HepG2 (cell line): ENCODE data around the gene ODC1. TPM values are rescaled to one million over a fixed set of nuclear protein-coding genes. Genes with fewer than 3 reads are reported as not detected.
A peak's percentile ranks its signal among the peaks of the same experiment; 100 is the strongest.

Experiments used
- ATF4 ChIP-seq, 2 experiments: fragments of 450-650 bp in 1 of 2; sonication (generic) in 1 of 2; formaldehyde crosslinking; IDR thresholded peaks; 2 replicates each; pipeline versions ENCODE4 v1.5.0 to v1.8.0; 2020 to 2022; ENCODE audit warnings: mild to moderate bottlenecking in 1 of 2, missing genetic modification reagents in 1 of 2
- EED ChIP-seq: sonication (generic); formaldehyde crosslinking; IDR thresholded peaks from 2 replicates; pipeline ENCODE4 v1.5.0; 2020; ENCODE audit warnings: mild to moderate bottlenecking, missing genetic modification reagents
- IRX3 ChIP-seq: sonication (generic); formaldehyde crosslinking; IDR thresholded peaks from 2 replicates; pipeline ENCODE4 v1.8.1; 2023; ENCODE audit warnings: mild to moderate bottlenecking, low read depth, missing genetic modification reagents, borderline replicate concordance
- KLF11 ChIP-seq: IDR thresholded peaks from 2 replicates; pipeline ENCODE4 v1.6.1; 2016; ENCODE audit warnings: missing compliant biosample characterization
- NR3C1 ChIP-seq: sonication (generic); formaldehyde crosslinking; IDR thresholded peaks from 2 replicates; pipeline ENCODE4 v1.4.0; 2020; ENCODE audit warnings: missing genetic modification reagents
- TAF15 ChIP-seq: fragments of 200-400 bp; formaldehyde crosslinking; IDR thresholded peaks from one replicate; pipeline ENCODE4 v1.6.1; 2018; ENCODE audit warnings: mild to moderate bottlenecking, low read depth, low read length; ENCODE audit not compliant: poor library complexity, severe bottlenecking
- TBX2 ChIP-seq: sonication (generic); formaldehyde crosslinking; IDR thresholded peaks from 2 replicates; pipeline ENCODE4 v1.5.0; 2020; ENCODE audit warnings: missing genetic modification reagents, mild to moderate bottlenecking, borderline replicate concordance
- ZBTB38 ChIP-seq: sonication (generic); formaldehyde crosslinking; IDR thresholded peaks from 2 replicates; pipeline ENCODE4 v1.5.1; 2020; ENCODE audit warnings: mild to moderate bottlenecking, missing genetic modification reagents
- ZNF687 ChIP-seq: sonication (generic); formaldehyde crosslinking; IDR thresholded peaks from 2 replicates; pipeline ENCODE4 v1.5.1; 2020; ENCODE audit warnings: mild to moderate bottlenecking, missing genetic modification reagents, moderate library complexity
- ZNF703 ChIP-seq: sonication (generic); formaldehyde crosslinking; IDR thresholded peaks from 2 replicates; pipeline ENCODE4 v1.5.1; 2020; ENCODE audit warnings: missing genetic modification reagents, mild to moderate bottlenecking, moderate library complexity, borderline replicate concordance
- polyA plus RNA-seq, 8 experiments: library from polyadenylated mRNA; depleted of rRNA in 3 of 8; stranded (reverse) in 7 of 8; unstranded in 1 of 8; fragments of >200 nt; fragmentation: Illumina TruSeq in 4 of 8; extraction: Trizol in 4 of 8; gene quantifications; 2 replicates each; pipeline versions ENCODE4 v1.2.1 to v1.2.3, GENCODE V29; 2011 to 2016; ENCODE audit warnings: low read depth in 4 of 8, missing spikeins in 1 of 8, mixed read lengths in 1 of 8; ENCODE audit not compliant: insufficient read depth in 1 of 8
- total RNA-seq, 5 experiments: library from RNA; depleted of rRNA; stranded (reverse); fragments of >200 nt; fragmentation: Illumina TruSeq; extraction: Trizol; gene quantifications; 2 replicates each; pipeline ENCODE4 v1.2.3, GENCODE V29; 2016; ENCODE audit warnings: low read depth in 1 of 5
- TF ChIP-seq, protein P1 (sequence below): sonication (generic); formaldehyde crosslinking; IDR thresholded peaks from 2 replicates; pipeline ENCODE4 v1.4.0; 2020; ENCODE audit warnings: low read depth, mild to moderate bottlenecking, missing genetic modification reagents
- TF ChIP-seq, protein P2 (sequence below): sonication (generic); formaldehyde crosslinking; IDR thresholded peaks from 2 replicates; pipeline ENCODE4 v1.5.0; 2020; ENCODE audit warnings: mild to moderate bottlenecking, missing genetic modification reagents
- TF ChIP-seq, protein P3 (sequence below): sonication (generic); formaldehyde crosslinking; IDR thresholded peaks from 2 replicates; pipeline ENCODE4 v1.4.0; 2020; ENCODE audit warnings: mild to moderate bottlenecking, missing genetic modification reagents, borderline replicate concordance

The ODC1 gene
- total and polyA plus RNA-seq, 2 of the 13 experiments (the other 11 are each of a cell fraction or from before 2014, with no cell fraction given): 142 to 371 TPM

GRCh38 chr2:10408649-10409579 lies 39.2 kb downstream of the ODC1 start (continued):
- TF ChIP-seq, protein P1, sequence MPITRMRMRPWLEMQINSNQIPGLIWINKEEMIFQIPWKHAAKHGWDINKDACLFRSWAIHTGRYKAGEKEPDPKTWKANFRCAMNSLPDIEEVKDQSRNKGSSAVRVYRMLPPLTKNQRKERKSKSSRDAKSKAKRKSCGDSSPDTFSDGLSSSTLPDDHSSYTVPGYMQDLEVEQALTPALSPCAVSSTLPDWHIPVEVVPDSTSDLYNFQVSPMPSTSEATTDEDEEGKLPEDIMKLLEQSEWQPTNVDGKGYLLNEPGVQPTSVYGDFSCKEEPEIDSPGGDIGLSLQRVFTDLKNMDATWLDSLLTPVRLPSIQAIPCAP (CRISPR knock-in tag): no peak
- peak; percentile 79 for TF ChIP-seq ZBTB38 (CRISPR knock-in tag)
- TF ChIP-seq IRX3 (CRISPR knock-in tag): no peak
- TF ChIP-seq ZNF703 (CRISPR knock-in tag): no peak
- TF ChIP-seq, protein P2, sequence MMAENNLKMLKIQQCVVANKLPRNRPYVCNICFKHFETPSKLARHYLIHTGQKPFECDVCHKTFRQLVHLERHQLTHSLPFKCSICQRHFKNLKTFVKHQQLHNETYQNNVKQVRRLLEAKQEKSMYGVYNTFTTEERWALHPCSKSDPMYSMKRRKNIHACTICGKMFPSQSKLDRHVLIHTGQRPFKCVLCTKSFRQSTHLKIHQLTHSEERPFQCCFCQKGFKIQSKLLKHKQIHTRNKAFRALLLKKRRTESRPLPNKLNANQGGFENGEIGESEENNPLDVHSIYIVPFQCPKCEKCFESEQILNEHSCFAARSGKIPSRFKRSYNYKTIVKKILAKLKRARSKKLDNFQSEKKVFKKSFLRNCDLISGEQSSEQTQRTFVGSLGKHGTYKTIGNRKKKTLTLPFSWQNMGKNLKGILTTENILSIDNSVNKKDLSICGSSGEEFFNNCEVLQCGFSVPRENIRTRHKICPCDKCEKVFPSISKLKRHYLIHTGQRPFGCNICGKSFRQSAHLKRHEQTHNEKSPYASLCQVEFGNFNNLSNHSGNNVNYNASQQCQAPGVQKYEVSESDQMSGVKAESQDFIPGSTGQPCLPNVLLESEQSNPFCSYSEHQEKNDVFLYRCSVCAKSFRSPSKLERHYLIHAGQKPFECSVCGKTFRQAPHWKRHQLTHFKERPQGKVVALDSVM (CRISPR knock-in tag): peak; percentile 62
- peak; percentile 57; the same call in 1 of the 2 replicates for TF ChIP-seq KLF11
- TF ChIP-seq TAF15: no peak
- no peak for TF ChIP-seq NR3C1 (CRISPR knock-in tag)
- no peak for TF ChIP-seq ATF4 (CRISPR knock-in tag; IDR thresholded peaks at IDR 0.05)
- peak; percentile 72 for TF ChIP-seq TBX2 (CRISPR knock-in tag)
- no peak for TF ChIP-seq EED
- TF ChIP-seq ZNF687 (CRISPR knock-in tag): peak; percentile 84
- TF ChIP-seq, protein P3, sequence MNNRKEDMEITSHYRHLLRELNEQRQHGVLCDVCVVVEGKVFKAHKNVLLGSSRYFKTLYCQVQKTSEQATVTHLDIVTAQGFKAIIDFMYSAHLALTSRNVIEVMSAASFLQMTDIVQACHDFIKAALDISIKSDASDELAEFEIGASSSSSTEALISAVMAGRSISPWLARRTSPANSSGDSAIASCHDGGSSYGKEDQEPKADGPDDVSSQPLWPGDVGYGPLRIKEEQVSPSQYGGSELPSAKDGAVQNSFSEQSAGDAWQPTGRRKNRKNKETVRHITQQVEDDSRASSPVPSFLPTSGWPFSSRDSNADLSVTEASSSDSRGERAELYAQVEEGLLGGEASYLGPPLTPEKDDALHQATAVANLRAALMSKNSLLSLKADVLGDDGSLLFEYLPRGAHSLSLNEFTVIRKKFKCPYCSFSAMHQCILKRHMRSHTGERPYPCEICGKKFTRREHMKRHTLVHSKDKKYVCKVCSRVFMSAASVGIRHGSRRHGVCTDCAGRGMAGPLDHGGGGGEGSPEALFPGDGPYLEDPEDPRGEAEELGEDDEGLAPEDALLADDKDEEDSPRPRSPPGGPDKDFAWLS (CRISPR knock-in tag): no peak
